Kasumi-1 (cell line): ENCODE measurements around the gene HDAC7.

Experiments used
- DNase-seq, 2 experiments: peaks; one replicate each; lab custom pipeline; 2025; lab: John Stamatoyannopoulos, UW

Gene HDAC7

GRCh38 chr12:47777741-47778558 is 41.8 kb downstream of the HDAC7 start:
- peak; percentile 88 to 92 for DNase-seq

DNA sequence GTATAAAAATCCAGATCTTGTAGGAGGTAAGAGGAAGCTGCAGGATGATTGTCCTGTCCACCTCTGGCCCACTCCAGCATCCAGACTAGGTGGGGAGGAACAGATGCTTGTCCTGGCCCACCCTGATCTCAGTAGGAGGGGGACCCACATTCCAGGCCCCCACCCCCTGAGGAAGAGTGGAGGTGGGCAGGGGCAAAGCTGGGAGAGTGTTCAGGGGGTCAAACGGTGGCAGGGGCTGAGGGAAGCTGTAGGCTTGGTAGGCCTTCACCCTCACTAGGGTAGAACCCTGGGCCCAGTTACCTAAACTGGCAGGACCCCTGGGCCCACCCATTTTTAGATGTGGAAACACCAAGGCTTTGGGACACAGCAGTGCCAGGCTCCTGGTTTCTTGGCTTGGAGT is 42.6 kb downstream of the HDAC7 start:
- no peak for DNase-seq

GRCh38 chr12:47776471-47777143 is 43.1 kb downstream of the HDAC7 start:
- DNase-seq = no peak

DNA sequence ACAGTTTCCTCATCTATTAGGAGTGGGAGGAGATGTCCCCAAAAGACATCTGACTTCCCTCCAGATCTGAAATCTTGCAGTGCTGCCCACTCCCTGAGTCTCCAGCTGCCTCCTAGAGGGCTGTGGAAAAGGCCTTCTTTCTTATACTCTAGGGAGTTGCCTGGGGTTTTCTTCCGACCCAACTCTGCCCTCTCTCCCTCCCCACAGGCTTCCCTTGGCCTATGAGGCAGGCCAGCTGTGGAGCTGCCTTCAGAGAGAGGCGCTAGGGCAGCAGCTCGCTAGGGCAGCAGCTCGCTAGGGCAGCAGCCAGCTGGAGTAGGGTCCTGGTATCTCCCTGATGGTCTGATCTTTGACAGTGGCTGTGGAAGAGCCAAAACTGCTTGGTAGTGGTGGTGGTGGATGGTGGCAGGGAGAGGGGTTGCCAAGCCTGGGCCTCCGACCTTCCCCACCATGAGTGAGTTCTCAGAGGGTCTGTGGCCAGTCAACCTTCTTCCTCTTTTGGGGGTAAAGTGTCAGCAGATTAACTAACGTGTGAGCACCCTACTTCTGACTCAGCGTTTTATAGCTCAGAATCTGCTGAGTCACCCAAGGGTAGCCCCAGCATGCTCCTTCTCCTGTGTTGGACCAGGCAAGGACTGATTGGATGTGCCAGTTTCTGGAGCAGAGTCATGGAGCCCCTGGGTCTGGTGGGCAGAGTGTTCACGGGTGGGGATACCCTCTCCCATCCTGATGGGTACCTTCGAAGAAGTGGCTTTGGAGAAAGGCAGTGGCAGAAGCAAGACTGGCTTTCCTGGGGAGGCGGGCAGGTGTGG is 44.4 kb downstream of the HDAC7 start:
- DNase-seq = peak; percentile 85 to 87

- DNase-seq = no peak
Measured at GRCh38 chr12:47774663-47775062, 45.0 kb downstream of the HDAC7 start.

DNA sequence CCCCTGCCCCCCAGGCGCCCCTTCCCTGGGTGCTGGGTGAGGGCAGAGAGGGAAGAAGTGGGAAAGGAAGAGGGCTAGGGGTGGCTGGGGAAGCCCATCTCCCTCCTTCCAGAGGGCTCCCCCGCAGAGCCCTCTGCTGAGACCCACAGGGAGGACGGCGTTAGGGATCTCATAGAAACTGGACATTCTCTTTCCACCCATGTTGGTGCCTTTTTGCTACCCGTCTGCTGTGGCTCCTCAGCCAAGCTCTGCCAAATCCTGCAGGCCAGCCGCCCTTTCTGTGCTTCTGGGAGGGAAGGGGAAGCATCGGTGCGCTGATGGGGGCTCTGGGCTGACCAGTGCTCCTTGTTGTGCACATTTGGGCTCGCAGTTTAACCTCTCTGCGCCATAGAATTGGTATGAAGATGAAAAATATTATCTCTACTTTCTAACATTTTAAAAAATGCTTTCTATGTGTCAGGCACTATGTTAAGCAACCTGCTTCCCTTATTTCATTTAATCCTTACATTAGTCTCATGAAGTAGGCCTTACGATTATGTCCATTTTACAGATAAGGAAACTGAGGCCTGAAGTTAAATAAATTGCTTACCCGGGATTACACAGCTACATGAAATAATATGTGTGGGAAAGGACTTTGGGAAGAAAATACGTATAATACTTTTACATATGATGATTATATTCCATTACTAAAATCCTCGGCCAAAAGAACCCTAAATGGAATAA is 45.7 kb downstream of the HDAC7 start:
- DNase-seq = no peak

DNA sequence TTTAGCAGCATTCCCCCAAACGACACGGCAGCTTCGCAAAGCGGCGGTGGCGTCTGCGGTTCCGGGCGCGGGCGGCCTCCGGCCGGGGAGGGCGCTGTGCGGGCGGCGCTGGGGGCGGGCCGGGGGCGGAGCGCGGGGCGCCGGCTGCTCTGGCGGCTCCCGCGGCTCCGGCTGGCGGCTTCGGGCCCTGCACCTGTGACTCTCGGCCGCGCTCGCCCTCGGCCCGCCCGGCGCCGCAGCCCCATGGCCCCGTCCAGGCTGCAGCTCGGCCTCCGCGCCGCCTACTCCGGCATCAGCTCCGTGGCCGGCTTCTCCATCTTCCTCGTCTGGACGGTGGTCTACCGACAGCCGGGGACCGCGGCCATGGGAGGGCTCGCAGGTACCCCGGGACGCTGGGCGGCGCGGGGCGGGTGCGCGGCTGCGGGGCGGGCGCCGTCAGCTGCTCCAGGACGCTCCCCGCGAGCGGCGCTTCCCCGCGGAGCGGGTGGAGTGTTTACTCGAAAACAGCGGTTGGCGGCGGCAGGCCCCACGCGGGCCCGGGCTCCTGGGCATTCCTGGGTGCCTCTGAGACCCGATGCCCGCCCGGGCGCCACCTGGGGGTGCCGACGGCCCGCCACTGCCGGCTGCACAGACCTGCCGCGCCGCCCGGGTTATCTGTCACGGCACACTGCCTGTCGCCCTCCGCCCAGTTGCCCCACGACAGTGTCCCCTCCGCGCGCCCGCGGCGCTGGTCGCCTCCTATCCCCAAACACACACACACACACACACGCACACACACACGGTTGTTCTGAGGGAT is 46.4 kb downstream of the HDAC7 start, which contains the start of gene SLC48A1:
Gene SLC48A1, plus strand, starts transcription at position 177 of the 796 bp plus-strand sequence. Its CDS starts 67 bp downstream, at position 244.
- no peak for DNase-seq

- DNase-seq = no peak
Measured at GRCh38 chr12:47772738-47773061, 47.0 kb downstream of the HDAC7 start.

DNA sequence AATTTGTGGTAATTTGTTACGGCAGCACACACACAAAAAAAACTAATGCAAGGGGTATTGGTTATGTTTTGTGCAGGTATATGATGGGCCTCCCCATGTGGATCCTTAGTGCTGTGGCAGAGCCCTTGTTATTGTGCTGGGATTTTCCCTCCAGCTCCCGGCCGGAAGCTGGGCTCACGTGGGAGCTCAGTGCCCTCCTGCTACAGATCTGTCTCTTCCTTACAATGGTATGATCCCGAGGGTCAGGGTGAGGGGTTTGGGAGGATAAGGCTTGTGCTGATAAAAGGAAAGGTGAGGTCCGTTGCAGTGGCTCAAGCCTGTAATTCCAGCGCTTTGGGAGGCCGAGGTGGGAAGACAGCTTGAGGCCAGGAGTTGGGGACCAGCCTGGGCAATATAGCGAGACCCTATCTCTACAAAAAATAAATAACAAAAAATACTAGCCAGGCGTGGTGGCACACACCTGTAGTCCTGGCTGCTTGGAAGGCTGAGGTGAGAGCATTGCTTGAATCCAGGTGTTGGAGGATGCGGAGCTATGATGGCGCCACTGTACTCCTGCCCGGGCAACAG is 47.5 kb downstream of the HDAC7 start:
- DNase-seq = no peak

- DNase-seq = no peak
Measured at GRCh38 chr12:47771304-47771703, 48.4 kb downstream of the HDAC7 start.

GRCh38 chr12:47770086-47770726 is 49.5 kb downstream of the HDAC7 start:
- peak in 1 of 2 experiments; percentile 41 for DNase-seq

GRCh38 chr12:47769234-47770085 is 50.2 kb downstream of the HDAC7 start:
- DNase-seq = no peak

DNA sequence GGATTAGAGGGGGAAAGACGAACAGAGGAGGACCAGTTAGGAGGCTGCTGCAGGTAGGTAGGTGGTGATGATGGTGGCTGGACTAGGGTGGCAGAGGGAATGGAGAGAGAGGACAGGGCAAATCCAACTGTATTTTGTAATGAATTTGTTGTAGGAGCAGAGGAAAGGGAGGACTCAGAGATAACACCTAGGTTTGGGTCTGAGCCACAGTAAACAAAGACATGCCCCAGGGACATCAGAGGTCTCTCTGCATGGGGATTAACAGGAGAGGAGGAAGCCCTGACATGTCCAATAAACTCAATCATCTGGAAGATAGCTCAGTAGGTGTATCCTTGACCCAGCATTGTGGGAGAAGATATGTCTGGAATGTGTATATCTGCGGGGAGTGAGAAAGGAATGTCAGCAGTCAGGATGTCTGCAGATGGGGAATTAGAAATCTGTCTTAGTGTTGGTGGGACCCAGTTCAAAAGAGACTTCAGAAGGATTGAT is 51.3 kb downstream of the HDAC7 start:
- no peak for DNase-seq

DNA sequence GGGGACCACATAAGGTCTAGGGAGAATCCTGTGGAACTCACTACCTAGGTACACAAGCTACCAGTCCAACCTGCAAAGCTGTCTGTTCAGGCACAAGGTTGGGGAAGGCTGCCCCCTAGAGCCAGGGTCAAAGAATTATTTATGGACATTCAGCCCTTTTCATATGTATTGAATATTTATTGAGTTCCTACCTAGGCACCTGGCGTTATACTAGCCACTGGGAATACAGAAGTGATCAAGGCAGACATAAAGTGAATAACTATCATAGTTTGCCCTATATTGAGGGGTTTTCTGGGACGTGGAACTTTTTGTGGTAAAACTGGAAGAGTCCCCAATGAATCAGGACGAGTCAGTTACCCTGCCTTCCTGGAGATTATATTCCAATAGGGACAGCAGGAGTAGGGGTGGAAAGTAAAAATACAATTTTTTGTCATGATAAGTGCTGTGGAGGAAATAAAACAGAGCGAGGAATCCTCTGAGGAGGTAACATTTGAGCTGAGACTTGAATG is 52.4 kb downstream of the HDAC7 start:
- peak; percentile 50 to 74 for DNase-seq

DNA sequence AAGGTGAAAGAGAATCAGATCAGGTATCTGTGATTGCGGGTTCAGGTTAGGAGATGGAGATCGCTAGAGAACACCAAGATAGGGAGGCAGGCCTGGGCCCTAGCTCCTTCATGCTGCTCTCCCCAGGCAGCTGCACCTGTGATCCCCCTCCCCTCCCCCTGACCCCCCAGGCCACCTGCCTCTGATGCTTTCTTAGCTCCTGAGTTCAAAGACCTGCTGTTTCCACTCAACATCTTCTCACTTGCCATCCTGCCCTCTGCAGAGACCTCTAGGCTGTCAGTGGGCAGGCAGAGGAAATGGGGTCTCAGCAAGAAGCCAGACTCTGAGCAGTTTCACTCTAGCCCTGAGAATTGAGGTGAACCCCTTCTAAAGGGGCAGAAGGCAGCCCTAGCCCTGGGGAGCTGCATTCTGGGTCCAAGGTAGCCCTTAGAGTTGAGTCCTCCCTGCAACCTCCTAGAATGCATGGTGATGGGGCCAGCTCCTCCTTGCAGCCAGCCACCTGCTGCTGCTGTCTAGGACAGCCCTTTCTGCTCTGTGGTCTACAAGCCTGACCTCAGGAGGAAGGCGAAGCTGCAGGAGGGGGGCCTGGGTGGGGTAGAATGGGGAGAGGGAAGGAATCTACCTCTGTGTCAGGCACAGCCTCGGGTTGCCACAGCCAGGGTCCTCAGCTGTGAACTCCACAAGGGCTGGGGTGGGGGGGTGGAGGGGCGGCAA is 53.0 kb downstream of the HDAC7 start:
- DNase-seq = no peak

GRCh38 chr12:47763481-47764346 is 56.0 kb downstream of the HDAC7 start:
- peak; percentile 65 to 68 for DNase-seq

DNA sequence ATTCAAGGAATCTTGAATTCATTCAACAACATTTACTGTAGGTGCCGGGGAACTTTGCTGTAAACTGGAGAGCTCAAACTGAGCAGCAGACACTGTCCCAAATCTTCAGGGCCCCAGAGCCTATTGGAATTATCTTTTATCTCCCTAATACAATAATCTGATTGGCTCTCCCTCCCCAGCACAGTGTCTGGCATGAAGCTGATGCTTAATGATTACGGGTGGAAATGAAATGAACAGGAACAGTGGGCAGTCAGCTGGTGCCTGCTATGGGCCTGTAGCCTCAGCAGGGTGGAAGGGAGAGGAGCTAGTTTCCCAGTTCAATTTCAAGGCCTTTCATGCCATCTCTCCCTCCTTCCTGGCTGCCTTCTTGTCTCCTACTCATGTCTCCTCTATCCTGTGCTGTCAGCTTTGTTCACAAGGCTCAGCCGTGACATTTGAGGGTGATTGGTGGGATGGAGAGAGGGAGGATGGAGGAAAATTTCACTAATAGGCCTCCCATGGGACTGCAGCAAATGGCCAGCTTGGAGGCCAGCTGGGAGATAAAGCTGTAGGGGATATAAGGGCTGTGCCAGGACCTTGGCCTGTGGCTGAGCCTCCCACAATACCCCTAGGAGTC is 56.7 kb downstream of the HDAC7 start:
- DNase-seq = no peak
